ENCODE results near the gene BPTF.

DNA sequence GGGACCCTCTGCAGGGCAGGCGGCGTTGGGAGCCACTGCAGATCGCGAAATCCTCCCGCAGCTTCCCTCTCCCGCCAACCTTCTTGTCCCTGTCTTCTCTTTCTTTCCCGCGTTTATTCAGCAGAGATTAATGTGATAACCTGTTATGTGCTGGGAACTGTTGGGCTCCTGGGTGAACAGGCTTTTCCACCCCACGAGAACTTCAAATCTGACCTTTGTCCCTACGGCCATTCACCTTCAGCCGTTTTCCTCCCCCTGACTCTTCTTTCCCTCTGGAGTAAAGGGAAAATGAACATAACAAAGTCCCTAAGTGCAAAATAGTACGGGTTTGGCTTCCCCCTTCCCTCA, 195.1 kb downstream of the BPTF start:
- no peak for TF ChIP-seq POLR2AphosphoS5 (IDR thresholded peaks at IDR 0.05; ENCODE audit: borderline replicate concordance, low read depth, low read length)
- no peak for TF ChIP-seq EZH2 (IDR thresholded peaks at IDR 0.05)
